SK-N-MC (cell line): ENCODE data around the gene EPN2.

Experiments used
- EZH2 ChIP-seq: fragments of 200-600 bp; sonication (generic); IDR thresholded peaks from one replicate; pipeline ENCODE4 v1.6.1; 2017; ENCODE audit warnings: antibody characterized with exemption
- POLR2AphosphoS5 ChIP-seq: IDR thresholded peaks from 2 replicates; pipeline ENCODE4 v1.6.1; 2012; ENCODE audit warnings: mild to moderate bottlenecking, low read depth, low read length, borderline replicate concordance

GRCh38 chr17:19370493-19370960 lies 133.4 kb downstream of the EPN2 start:
- TF ChIP-seq EZH2 (no peak), POLR2AphosphoS5 (no peak)
